GM19035 (cell line): ENCODE measurements around the gene GRK6.
"Not testable (repeated sequence)": the region's sequence is repeated elsewhere in the genome, so short reads cannot be mapped to it uniquely, and the experiment has no call there.

Experiments used
- ATAC-seq: cut with Tn5 transposase; IDR thresholded peaks from one replicate; pipeline ENCODE4 v1.9.1; 2021; ENCODE audit not compliant: unreplicated experiment

GRK6 gene

GRCh38 chr5:177397875-177398390 lies 28.5 kb upstream of the GRK6 start:
- no peak for ATAC-seq

DNA sequence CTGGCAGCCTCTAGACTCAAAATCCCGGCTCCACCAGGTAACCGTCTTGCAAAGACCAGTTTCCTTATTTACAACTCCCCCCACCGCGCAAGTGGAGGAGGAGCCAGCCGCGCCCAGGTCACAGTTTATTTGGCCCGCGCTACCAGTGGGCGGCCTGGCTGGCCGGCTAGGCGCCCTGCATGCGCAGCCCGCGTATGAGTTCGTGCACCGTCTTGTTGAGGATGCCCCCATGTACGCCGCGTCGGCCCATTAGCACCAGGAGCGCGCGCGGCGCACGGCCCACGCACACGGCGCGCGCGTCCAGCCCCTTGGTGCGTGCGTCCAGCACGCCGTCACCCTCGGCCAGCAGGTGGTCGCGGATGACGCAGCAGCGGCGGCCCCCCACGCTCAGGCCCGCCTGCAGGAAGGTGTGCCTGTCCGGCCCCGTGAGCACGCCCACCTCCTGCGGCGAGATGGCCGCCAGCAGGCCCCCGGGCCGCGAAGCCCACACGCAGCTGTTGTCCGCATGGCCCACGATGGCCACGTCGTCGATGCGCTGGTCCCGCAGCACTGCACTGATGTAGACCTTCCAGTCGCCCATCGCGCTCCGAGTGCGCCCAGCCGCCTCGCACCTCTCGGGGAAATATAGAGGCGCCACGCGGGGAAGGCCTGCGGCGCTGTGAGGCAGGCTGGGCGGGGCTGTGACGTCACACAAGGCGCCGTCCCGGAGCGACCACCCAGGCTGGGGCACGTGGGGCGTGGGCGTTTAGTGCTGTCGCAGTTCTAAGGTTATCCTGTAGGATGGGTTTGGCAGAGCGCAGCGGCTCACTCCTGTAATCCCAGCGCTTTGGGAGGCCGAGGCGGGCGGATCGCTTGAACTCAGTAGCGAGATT lies 26.2 kb upstream of the GRK6 start, which contains the start of gene PFN3:
PFN3 (minus strand) TSS at position 665 of the 872 bp plus-strand sequence; CDS start at position 580, 85 bp downstream.
- no peak for ATAC-seq

GRCh38 chr5:177402271-177403043 lies 24.0 kb upstream of the GRK6 start:
- ATAC-seq, result no peak

GRCh38 chr5:177403102-177403791 lies 23.2 kb upstream of the GRK6 start:
- peak; percentile 13 for ATAC-seq

GRCh38 chr5:177403792-177404640 lies 22.5 kb upstream of the GRK6 start:
- ATAC-seq, result peak; percentile 79

DNA sequence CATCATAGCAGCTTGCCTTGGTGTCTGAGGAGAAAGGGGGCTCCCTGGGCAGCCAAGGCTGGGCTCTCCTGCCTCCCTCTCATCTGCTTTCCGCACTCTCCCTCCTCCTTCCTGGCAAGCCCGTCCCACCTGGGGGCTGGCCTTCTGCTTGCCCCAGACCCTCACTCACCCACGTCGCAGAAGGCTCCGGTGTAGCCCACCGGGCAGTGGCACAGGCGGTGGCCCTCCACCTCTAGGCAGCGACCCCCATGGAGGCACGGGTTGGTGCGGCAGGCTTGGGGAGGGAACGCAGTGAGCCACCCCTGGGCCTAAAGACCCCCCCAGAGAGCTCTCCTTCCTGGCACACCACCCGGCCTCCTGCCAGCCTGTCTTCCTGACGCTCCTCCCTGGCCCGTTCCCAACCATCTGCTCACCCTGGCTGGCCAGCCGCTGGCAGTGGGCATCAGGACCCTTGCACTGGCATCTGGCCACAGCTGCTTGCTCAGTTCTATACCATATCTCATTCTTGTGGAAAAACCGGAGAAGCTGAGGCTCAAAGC lies 21.8 kb upstream of the GRK6 start:
- ATAC-seq, result no peak

DNA sequence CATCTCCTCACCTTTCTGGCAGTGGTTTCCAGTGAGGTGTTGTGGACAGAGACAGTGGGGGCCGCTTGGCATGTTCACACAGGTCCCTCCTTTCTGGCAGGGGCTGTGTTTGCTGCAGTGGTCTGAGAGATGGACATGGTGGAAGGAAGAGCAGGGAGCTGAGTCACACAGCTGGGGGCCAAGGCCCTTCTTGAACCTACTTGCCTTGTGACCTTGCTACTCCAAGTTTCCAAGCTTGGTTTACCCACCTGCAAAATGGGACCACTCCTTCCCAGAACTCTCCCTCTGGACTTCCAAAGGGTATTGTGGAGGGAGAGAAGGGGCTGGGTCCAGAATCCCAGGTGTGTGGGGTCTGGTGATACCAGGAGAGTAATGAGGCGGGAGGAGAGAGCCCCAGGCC lies 21.2 kb upstream of the GRK6 start:
- ATAC-seq, result no peak

GRCh38 chr5:177405805-177406204 lies 20.7 kb upstream of the GRK6 start:
- no peak for ATAC-seq

DNA sequence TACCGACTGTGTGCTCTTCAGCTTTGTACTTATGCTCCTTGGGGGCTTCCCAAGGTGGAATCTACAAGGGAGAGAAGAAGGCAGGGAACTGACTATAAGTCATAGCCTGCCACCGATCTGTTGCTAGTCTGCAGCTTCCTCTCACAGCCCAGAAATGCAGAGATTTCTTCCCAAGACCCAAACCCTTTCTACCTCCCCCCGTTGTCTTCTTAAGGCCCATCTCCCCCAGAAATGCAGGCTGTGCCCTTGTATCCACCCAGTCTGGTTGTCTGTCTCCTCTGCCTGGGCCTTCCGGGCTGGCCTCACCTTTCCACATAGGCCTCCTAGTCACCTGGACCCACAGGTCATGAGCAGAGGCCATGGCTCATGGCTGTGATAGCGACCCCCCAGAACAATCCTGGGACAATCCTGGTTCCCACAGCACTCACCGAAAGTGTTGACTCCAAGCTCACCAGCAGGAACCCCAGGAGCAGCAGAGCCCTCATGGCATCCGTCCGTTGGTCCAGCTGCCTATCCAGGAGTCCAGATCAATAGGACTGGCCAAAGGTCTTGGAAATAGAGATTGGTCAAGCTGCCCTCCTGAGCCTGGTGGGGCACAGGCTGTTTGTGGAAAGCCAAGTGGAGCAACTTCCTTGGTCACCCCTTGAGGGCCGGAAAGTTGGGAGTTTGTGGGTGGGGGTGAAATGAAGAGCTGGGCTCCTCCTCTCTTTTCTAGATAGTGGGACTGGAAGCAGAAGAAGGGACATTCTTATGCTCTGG lies 17.3 kb upstream of the GRK6 start, which contains the start of gene F12:
F12 (minus strand) TSS at position 522 of the 759 bp plus-strand sequence; CDS start at position 485, 37 bp downstream.
- no peak for ATAC-seq

GRCh38 chr5:177410575-177410974 lies 15.9 kb upstream of the GRK6 start:
- no peak for ATAC-seq

DNA sequence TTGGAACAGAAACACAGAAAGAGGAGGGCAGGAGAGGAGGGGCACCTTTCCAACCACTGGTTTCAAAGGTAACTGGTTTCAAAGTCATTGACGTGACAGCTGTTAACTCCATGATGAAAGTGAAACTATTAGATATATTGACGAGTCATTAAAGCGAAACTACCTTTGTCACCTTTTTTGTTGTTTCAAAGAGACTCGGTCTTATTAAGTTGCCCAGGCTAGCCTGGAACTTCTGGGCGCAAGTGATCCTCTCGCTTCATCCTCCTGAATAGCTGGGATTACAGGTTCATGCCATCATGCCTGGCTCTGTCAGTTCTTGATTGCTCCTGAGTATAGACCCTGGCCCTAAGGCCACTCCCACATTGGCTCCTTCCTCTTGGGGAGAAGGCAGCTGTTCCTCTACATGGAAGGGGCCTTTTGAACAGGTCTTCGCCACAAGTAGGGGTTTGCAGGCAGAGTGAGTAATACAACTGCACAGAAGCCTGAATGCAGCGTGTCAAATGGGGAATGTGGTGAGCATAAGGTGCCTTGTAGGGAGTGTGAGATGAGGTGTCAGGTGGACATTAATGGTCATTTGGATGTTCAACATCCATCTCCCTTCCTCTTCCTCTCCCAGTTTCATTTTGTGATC lies 13.8 kb upstream of the GRK6 start:
- peak; percentile 76 for ATAC-seq

- no peak for ATAC-seq
These were observed 12.0 kb upstream of the GRK6 start for GRCh38 chr5:177414481-177414880.

DNA sequence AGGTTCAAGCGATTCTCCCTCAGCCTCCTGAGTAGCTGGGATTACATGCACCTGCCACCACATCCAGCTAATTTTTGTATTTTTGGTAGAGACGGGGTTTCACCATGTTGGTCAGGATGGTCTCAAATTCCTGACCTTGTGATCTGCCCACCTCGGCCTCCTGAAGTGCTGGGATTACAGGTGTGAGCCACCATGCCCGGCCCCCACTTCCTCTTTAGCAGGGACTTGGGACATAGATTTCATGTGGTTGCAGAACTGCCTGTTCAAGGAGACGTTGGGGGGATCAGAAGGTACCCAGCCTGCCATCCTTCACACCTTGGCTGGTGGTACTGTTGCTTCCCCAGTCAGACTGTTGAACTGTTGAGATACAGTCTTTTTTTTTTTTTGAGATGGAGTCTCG lies 9.4 kb upstream of the GRK6 start:
- ATAC-seq, result not testable (repeated sequence)

GRCh38 chr5:177419046-177419445 lies 7.4 kb upstream of the GRK6 start:
- ATAC-seq, result no peak

- not testable (repeated sequence) for ATAC-seq
These were observed 6.0 kb upstream of the GRK6 start for GRCh38 chr5:177420472-177420871.

DNA sequence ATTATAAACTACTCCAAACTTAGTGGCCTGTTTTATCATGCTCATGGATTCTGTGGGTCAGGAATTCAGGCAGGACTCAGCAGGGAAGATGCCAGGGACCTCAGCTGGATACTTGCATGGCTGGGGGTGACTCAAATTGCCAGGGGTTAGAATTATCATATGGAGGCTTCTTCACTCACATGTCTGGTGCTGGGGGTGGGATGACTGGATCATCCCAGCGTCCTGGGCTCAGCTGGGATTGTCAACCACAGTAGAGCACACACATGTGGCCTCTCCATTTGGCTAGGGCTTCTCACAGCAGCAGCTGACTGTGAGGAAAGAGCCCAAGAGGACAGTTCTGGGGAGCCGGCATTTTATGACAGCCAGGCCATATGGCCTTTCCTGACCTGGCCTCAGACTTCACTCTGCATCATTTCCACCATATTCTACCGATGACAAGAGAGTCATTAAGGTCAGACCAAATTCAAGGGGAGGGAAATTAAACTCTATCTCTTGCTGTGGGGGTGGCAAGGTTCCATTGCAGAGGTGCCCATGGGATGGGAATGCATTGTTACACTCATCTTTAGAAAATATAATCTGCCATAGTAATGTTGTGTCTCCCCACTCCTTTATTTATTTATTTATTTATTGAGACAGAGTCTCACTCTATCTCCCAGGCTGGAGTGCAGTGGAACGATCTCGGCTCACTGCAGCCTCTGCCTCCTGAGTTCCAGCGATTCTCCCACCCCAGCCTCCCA lies 5.2 kb upstream of the GRK6 start:
- no peak for ATAC-seq

DNA sequence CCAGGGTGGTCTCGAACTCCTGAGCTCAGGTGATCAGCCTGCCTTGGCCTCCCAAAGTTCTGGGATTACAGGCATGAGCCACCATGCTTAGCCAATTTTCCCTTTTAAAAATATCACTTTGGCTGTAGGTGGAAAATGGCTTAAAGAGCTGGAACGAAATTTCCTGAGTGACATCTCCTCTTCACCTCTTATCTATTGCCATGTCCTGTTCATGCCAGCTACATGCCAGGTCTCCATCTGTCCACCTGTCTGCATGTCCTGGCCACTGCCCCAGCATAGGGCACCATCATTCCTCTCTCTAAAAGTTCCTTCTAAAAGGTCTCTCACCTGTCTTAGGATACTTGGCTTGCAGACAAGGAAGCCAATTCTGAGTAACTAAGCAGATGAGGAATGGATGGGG lies 2.8 kb upstream of the GRK6 start:
- no peak for ATAC-seq

GRCh38 chr5:177425196-177425800 lies 1.2 kb upstream of the GRK6 start:
- ATAC-seq, result no peak
